ENCODE measurements around the gene TLE6.
"Not testable (repeated sequence)": the region's sequence is repeated elsewhere in the genome, so short reads cannot be mapped to it uniquely, and the experiment has no call there.

TLE6 gene

GRCh38 chr19:2983351-2984214 lies 6.2 kb downstream of the TLE6 start:
- no peaks in the 10 kb centered on the region for H3K27me3 ChIP-seq
- H3K4me1 ChIP-seq: peaks cover 95% of the 10 kb centered on the region
- TF ChIP-seq Cebpa-rat (IDR thresholded peaks at IDR 0.05): peak; percentile 42; the same call in 1 of the 2 replicates
- H4K20me1 ChIP-seq: no peaks in the 10 kb centered on the region
- H3K36me3 ChIP-seq: no peaks in the 10 kb centered on the region
- peak overlapping the region; percentile 65; the same call in 1 of the 2 replicates for H3K9ac ChIP-seq
- peak overlapping the region; percentile 50 for H3K4me3 ChIP-seq
- H3K9me3 ChIP-seq: no peaks in the 10 kb centered on the region
- H3K27ac ChIP-seq: peak overlapping the region; percentile 81
- peak overlapping the region; percentile 95 for H3K4me2 ChIP-seq

- H3K27ac ChIP-seq: peak overlapping the region; percentile 81
- no peaks in the 10 kb centered on the region for H4K20me1 ChIP-seq
- no peaks in the 10 kb centered on the region for H3K27me3 ChIP-seq
- peak overlapping the region; percentile 95 for H3K4me2 ChIP-seq
- H3K9ac ChIP-seq: no peak overlapping the region
- TF ChIP-seq Cebpa-rat (IDR thresholded peaks at IDR 0.05): no peak
- no peaks in the 10 kb centered on the region for H3K9me3 ChIP-seq
- H3K4me3 ChIP-seq: peak overlapping the region; percentile 50
- no peaks in the 10 kb centered on the region for H3K36me3 ChIP-seq
- H3K4me1 ChIP-seq: peaks cover 89% of the 10 kb centered on the region
These were observed 6.8 kb downstream of the TLE6 start for GRCh38 chr19:2984215-2984528.

- no peaks in the 10 kb centered on the region for H3K36me3 ChIP-seq
- peak overlapping the region; percentile 62 for H3K27ac ChIP-seq
- no peaks in the 10 kb centered on the region for H3K27me3 ChIP-seq
- peaks cover 64% of the 10 kb centered on the region for H3K4me1 ChIP-seq
- no peaks in the 10 kb centered on the region for H3K9me3 ChIP-seq
- TF ChIP-seq Cebpa-rat (IDR thresholded peaks at IDR 0.05): no peak
- H4K20me1 ChIP-seq: no peaks in the 10 kb centered on the region
- peak overlapping the region; percentile 63 for H3K9ac ChIP-seq
- peak overlapping the region; percentile 95 for H3K4me2 ChIP-seq
- H3K4me3 ChIP-seq: peak overlapping the region; percentile 46
These were observed 9.7 kb downstream of the TLE6 start for GRCh38 chr19:2986951-2987524.

GRCh38 chr19:2987797-2988196 lies 10.4 kb downstream of the TLE6 start:
- H3K27me3 ChIP-seq: no peaks in the 10 kb centered on the region
- H3K4me2 ChIP-seq: peak overlapping the region; percentile 95
- no peak for TF ChIP-seq Cebpa-rat (IDR thresholded peaks at IDR 0.05)
- H3K4me1 ChIP-seq: peaks cover 58% of the 10 kb centered on the region
- no peaks in the 10 kb centered on the region for H4K20me1 ChIP-seq
- H3K36me3 ChIP-seq: no peaks in the 10 kb centered on the region
- no peak overlapping the region for H3K4me3 ChIP-seq
- H3K9ac ChIP-seq: peak overlapping the region; percentile 63
- H3K27ac ChIP-seq: peak overlapping the region; percentile 62
- H3K9me3 ChIP-seq: no peaks in the 10 kb centered on the region

- Histone ChIP-seq H3K27me3 (no peaks in the 10 kb centered on the region), H4K20me1 (no peaks in the 10 kb centered on the region), H3K36me3 (no peaks in the 10 kb centered on the region), H3K27ac (no peak overlapping the region), H3K9ac (no peak overlapping the region), H3K9me3 (no peaks in the 10 kb centered on the region), H3K4me3 (no peak overlapping the region), H3K4me1 (peaks cover 56% of the 10 kb centered on the region), H3K4me2 (no peak overlapping the region)
- TF ChIP-seq Cebpa-rat (IDR thresholded peaks at IDR 0.05): no peak
These were observed 11.2 kb downstream of the TLE6 start for GRCh38 chr19:2988568-2988967.

GRCh38 chr19:2989236-2989946 lies 12.0 kb downstream of the TLE6 start:
- H3K9me3 ChIP-seq: no peaks in the 10 kb centered on the region
- no peak overlapping the region for H3K4me2 ChIP-seq
- no peaks in the 10 kb centered on the region for H4K20me1 ChIP-seq
- no peak overlapping the region for H3K27ac ChIP-seq
- no peaks in the 10 kb centered on the region for H3K36me3 ChIP-seq
- no peak overlapping the region for H3K9ac ChIP-seq
- no peak for TF ChIP-seq Cebpa-rat (IDR thresholded peaks at IDR 0.05)
- H3K4me1 ChIP-seq: peaks cover 48% of the 10 kb centered on the region
- H3K27me3 ChIP-seq: no peaks in the 10 kb centered on the region
- H3K4me3 ChIP-seq: no peak overlapping the region

GRCh38 chr19:2992333-2992732 lies 15.0 kb downstream of the TLE6 start:
- not testable (repeated sequence) for H4K20me1 ChIP-seq, H3K4me3 ChIP-seq, H3K27ac ChIP-seq, H3K4me2 ChIP-seq, H3K9ac ChIP-seq, H3K36me3 ChIP-seq, H3K27me3 ChIP-seq, H3K9me3 ChIP-seq
- peaks cover 18% of the 10 kb centered on the region for H3K4me1 ChIP-seq

- Histone ChIP-seq H3K36me3 (no peaks in the 10 kb centered on the region), H3K9me3 (no peaks in the 10 kb centered on the region), H3K4me3 (no peak overlapping the region), H3K4me1 (peaks cover 12% of the 10 kb centered on the region), H3K4me2 (peak overlapping the region; percentile 39), H4K20me1 (no peaks in the 10 kb centered on the region), H3K27ac (no peak overlapping the region), H3K27me3 (no peaks in the 10 kb centered on the region), H3K9ac (no peak overlapping the region)
- no peak for TF ChIP-seq Cebpa-rat (IDR thresholded peaks at IDR 0.05)
These were observed 15.6 kb downstream of the TLE6 start for GRCh38 chr19:2992958-2993357.

- Histone ChIP-seq H3K9ac (no peak overlapping the region), H3K36me3 (no peaks in the 10 kb centered on the region), H3K4me2 (no peak overlapping the region), H3K27me3 (no peaks in the 10 kb centered on the region), H3K9me3 (peaks cover 2% of the 10 kb centered on the region; the same call in 1 of the 2 replicates), H3K4me3 (no peak overlapping the region), H4K20me1 (no peaks in the 10 kb centered on the region), H3K4me1 (peaks cover 7% of the 10 kb centered on the region), H3K27ac (no peak overlapping the region)
- TF ChIP-seq Cebpa-rat (IDR thresholded peaks at IDR 0.05): no peak
These were observed 16.2 kb downstream of the TLE6 start for GRCh38 chr19:2993579-2993978.

GRCh38 chr19:2994588-2995131 lies 17.3 kb downstream of the TLE6 start:
- no peak for TF ChIP-seq Cebpa-rat (IDR thresholded peaks at IDR 0.05)
- no peak overlapping the region for H3K9ac ChIP-seq
- peaks cover 7% of the 10 kb centered on the region for H3K4me1 ChIP-seq
- no peak overlapping the region for H3K4me2 ChIP-seq
- no peaks in the 10 kb centered on the region for H4K20me1 ChIP-seq
- no peak overlapping the region for H3K4me3 ChIP-seq
- no peaks in the 10 kb centered on the region for H3K36me3 ChIP-seq
- H3K27me3 ChIP-seq: no peaks in the 10 kb centered on the region
- peaks cover 13% of the 10 kb centered on the region; the same call in 1 of the 2 replicates for H3K9me3 ChIP-seq
- H3K27ac ChIP-seq: no peak overlapping the region
